C4-2B (cell line): ENCODE results near the gene IRS2.

Experiments used
- H3K27ac ChIP-seq: fragments of 450-650 bp; 2 replicates; pipeline ENCODE4 v1.5.1; 2017
- ZFX ChIP-seq: fragments of 450-650 bp; IDR thresholded peaks from 2 replicates; pipeline ENCODE4 v1.6.1; 2017
- TF ChIP-seq, protein P1 (sequence below): fragments of 450-650 bp; conservative IDR thresholded peaks from 2 replicates; pipeline ENCODE4 v1.5.1; 2017; ENCODE audit warnings: mild to moderate bottlenecking

IRS2 gene

DNA sequence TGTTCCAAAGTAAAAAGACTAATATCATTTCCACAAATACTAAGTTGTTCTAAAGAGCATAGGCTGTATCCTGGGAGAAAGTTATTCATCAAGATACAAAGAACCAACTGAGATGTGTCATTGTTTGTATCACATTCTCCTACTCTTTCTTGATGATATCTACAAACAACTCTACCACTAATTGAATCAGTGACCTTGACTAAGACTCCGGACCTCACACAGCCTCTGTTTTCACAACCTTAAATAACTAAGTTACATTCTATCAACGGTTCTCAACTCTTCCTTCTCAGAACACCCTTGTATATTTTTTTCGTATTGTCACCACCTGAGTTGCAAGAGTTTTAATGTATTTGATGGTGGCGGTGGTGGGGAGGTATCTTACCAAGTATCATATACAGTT, 12.6 kb downstream of the IRS2 start:
- TF ChIP-seq ZFX, result no peak
- TF ChIP-seq, protein P1, sequence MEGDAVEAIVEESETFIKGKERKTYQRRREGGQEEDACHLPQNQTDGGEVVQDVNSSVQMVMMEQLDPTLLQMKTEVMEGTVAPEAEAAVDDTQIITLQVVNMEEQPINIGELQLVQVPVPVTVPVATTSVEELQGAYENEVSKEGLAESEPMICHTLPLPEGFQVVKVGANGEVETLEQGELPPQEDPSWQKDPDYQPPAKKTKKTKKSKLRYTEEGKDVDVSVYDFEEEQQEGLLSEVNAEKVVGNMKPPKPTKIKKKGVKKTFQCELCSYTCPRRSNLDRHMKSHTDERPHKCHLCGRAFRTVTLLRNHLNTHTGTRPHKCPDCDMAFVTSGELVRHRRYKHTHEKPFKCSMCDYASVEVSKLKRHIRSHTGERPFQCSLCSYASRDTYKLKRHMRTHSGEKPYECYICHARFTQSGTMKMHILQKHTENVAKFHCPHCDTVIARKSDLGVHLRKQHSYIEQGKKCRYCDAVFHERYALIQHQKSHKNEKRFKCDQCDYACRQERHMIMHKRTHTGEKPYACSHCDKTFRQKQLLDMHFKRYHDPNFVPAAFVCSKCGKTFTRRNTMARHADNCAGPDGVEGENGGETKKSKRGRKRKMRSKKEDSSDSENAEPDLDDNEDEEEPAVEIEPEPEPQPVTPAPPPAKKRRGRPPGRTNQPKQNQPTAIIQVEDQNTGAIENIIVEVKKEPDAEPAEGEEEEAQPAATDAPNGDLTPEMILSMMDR, result no peak
- H3K27ac ChIP-seq, result no peak overlapping the region

DNA sequence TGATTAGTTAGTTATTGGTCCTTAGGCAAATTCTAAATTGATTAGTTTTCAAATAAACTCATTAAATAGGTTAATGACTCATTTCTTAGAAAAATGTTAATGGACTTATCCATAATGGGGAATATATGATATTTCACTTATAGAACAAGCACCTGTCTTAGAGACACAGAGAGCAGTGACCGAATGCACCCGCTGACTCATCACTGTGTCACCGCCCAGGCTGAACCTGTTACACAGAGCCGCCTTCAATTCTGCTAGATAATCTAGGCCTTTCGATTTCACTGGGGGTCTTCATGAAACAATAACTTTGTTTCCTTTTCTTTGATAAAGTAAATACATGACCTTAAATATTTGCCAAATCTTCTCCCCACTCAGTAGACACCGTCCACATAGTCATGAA, 13.1 kb downstream of the IRS2 start:
- H3K27ac ChIP-seq, result no peak overlapping the region
- TF ChIP-seq, protein P1, result no peak
- no peak for TF ChIP-seq ZFX

DNA sequence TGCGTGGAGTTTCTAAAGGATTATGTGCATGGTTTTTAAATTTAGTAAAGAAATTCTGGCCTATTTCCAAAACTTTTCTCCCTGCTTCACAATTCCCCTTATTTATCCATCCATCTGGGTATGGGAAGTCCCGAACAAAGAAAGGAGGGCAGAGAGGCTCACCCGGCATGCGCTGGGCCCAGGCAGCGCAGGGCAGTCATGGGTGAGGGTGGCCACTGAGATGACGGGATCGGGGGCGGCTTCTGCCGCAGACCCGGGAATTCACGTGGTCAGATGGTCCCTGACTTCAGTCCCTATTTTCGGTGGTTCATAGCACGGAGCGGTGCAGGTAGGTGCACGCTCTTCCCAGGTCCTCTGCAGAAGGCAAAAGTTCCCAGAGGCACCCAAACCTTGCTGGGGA, 14.5 kb downstream of the IRS2 start:
- TF ChIP-seq ZFX, result no peak
- TF ChIP-seq, protein P1, result no peak
- no peak overlapping the region for H3K27ac ChIP-seq

DNA sequence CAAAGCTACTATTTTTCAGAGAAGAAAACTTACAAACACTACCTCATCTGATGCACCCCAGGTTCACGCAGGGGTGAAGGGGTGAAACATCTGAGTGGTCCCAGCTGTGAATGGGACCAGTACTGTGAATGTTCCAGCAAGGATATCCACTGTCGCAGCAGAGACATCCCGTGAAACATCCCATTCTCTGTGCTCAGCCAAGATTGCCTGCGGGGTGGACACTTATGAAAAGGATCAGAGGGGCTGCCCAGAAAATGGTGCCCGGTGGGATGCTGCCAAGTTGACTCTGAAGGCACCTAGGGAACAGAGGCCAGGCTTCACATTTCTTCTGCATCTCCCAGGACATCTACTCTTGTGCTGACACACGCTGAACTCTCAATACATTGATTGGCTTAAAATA, 15.9 kb downstream of the IRS2 start:
- no peak overlapping the region for H3K27ac ChIP-seq
- no peak for TF ChIP-seq ZFX

DNA sequence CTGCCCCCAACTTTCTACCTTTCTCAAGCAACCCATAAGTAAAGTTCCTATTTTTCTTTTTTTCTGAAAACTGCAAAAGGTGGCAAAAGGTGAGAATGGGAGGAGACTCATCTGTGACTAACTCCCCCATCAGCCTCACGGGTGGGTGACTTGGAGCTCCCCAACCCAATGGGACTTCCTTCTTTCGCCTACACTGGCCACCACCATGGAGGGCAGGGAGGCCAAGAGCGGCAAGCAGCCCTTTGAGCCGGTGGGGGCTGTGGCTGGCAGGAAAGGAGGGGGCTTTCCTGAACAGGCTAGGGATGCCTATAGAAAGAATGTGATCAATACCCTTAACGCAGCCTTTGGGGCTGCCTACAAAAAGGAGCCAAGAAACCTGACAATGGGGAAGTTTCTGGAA, 16.5 kb downstream of the IRS2 start:
- TF ChIP-seq ZFX, result no peak
- TF ChIP-seq, protein P1, result no peak
- no peak overlapping the region for H3K27ac ChIP-seq

DNA sequence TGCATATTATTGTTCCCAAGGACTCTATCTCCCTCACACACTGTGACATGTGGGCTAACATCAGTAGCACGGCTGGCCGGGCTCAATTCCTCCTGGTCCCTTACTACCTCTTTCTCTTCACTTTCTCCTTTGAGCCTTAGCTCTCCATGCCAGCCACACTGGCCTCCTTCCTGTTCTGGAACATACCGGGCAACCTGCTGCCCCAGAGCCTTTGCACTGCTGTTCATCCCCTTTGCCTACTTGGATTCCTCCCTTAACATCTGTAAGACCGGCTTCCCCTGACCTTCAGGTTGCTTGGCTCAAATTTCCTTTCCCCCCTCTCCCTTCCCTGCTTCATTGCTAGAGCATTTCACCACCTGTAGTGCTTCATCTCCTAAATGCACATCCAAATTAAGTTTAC, 17.1 kb downstream of the IRS2 start:
- TF ChIP-seq, protein P1, result no peak
- TF ChIP-seq ZFX, result no peak
- no peak overlapping the region for H3K27ac ChIP-seq

DNA sequence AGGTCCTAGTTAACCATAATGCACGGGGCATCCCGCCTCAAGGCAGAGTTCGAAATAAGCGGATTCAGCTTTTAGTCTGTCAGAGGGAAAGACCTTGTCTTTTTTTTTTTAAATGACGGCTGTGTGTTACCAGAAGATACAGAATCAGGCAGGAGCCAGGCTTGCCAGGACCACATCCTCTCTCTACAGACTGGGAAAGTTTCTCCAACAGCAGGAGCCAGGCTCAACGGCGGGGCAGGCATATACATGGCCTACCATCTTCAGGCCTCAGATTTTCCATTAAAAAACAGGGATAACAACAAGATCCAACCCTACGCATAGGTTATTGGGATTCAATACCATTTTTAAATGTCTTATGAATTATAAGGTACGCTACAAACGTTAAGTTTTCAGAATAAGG, 17.8 kb downstream of the IRS2 start:
- H3K27ac ChIP-seq, result no peak overlapping the region
- TF ChIP-seq ZFX, result no peak
- TF ChIP-seq, protein P1, result no peak

DNA sequence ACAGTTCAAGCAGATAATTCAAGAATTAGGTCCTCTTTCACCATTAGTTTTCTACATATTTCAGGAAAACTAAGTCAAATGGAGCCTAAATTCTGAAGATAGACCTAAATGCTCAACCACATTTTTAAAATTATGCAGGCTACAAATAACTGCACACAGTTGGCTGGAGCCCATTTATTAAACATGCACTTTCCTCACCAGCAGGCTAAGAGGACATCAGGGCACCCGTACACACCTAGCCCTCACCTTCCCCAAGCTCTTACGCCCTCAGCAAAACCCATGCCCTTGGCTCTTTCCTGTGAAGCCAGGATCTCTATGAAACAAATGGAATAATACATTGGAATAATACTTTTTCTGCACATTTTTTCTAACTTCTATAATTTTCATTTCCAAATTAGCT, 18.2 kb downstream of the IRS2 start:
- no peak overlapping the region for H3K27ac ChIP-seq
- TF ChIP-seq, protein P1, result no peak
- TF ChIP-seq ZFX, result no peak
